Left renal cortex interstitium (tissue), 4 donors: ENCODE data around the gene CCHCR1. TPM values are rescaled to one million over a fixed set of nuclear protein-coding genes. Genes with fewer than 3 reads are reported as not detected.

Experiments
- DNase-seq, 4 donors: peaks; one replicate each; pipeline ENCODE4 v3.0.0-alpha.2; 2013; ENCODE audit warnings: low read depth in 4 of 4, low spot score in 2 of 4, missing footprints in 1 of 4
- polyA plus RNA-seq, 4 donors: library from polyadenylated mRNA; unstranded; fragments of 120-200 nt; gene quantifications; one replicate each; pipeline ENCODE4 v1.2.1, GENCODE V29; 2013; ENCODE audit not compliant: insufficient read length in 4 of 4

CCHCR1 gene
- polyA plus RNA-seq, 4 donors: 24.0 to 47.0 (median 34.0) TPM

DNA sequence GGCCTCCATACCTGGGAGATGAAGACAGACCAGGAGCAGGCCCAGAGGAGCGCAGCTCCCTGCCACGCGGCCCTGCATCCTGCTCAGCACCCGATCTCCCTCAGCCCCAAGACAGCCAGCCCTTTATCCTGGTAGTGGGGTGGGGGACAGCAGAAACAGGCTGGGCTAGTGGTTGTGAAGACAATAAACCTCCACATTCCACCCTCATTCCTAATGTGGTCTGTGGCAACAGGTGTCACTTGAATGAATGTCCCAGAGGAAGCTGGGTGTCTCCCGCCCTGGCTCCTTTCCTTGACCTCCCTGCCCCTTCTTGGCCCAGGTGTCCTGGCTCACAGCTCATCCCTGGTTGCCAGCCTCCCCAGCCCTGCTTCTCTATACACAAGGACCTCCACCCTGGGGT is 45.1 kb downstream of the CCHCR1 start, which contains the start of gene C6orf15:
TSS of gene C6orf15 (minus strand) at position 98 of the 400 bp plus-strand sequence. CDS start at position 78, 20 bp downstream.
- DNase-seq: no peak

DNA sequence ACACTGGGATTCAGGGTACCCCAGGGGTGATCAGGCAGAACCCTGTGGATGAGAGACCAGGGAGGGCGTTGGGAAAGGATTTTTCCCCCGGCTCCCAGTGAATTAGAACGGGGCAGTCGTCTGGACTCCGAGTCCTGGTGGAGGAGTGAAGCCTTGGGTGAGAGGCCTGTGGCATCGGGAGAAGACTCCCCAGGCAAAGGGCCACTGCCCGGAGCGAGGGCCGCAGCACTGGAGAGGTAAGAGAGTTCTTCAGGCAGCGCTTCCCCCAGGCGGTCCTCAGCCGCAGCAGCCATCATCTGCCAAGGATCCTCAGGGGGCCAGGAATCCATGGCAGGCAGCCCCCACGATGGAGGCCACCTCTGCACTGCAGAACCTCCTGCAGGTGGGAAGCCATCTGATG is 45.9 kb downstream of the CCHCR1 start:
- no peak for DNase-seq

DNA sequence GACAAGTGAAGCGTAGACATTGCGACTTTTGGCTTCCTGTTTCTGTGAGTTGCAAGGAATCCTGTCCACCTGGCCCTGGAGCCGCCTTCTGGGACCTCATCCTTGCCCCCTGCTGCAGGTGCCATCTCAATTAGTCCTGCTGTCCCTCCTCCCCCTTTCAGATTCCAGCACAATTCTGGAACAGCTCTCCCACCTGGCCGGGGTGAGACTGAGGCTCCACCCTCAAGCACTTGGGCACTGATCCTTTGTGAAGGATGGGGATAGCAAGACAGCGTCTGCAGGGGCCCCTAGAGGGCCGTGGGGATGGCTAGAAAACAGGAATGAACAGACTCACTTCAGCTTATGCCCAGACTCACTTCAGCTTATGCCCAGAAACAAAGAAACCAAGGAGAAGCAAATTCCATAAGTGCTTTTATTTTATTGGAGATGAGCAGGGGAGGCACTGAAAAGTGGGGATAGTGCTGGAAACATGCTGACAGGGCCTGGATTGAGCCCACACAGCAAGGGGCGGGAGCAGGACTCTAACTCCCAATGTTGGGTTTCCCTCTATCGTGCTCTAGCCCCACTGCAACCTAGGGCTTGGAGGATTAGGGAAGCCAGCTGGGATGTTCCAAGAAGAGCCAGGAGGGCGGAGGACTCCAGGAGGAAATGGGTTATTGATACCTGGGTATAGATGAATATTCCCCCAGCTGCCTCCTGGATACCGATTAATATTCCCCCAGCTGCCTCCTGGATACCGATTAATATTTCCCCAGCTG is 46.6 kb downstream of the CCHCR1 start:
- no peak for DNase-seq

DNA sequence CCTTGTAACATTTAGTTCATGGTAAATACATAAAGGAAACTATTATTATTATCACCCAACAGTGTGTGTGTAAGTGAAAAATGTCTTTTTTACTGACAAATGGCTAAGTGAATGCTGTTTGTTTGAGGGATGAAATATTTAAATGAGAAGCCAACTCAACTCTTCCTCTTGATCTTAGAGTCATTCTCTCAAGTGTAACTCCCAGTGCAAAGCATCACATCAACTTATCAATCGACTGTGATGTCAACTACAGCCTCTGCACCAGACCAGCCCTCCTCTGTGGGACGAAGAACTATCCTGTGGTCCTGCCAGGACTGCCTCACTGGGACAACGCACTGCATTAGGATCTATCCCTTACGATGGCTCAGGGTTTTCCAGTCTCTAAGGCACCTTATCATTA is 50.5 kb downstream of the CCHCR1 start:
- no peak for DNase-seq

DNA sequence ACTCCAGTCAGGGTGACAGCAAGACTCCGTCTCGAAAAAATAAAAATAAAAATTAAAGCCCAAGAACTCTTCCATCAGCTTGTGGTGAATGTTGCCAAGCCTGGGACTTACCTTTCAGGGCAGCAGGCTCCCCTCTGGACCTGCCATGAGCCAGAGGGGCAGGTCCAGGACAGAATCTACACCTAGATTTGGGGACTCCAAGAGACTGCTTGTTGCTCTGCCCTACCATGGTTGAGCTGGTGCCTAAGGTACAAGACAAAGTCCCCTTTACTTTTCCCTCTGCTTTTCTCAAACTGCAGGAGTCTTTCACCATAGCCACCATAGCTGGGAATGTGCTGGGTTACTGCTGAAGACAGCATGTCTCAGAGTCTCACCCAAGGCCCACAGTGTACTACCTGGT is 54.5 kb downstream of the CCHCR1 start:
- DNase-seq: no peak

DNA sequence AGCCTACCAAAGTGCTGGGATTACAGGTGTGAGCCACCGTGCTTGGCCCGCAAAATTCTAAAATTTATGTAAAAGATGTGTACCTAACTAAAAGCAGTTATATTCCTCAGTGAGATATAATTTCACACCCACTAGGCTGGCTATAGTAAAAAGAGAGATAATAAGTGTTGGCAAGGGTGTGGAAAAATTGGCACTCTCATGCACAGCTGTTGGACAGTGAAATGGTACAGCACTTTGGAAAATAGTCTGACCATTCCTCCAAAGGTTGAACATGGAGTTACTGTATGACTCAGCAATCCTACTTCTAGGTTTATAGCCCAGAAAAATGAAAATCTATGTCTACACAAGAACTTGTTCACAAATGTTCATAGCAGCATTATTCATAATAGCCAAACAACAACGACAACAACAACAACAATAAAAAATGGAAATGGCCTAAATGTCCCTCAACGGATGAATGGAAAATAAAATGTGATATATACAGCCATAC is 59.1 kb downstream of the CCHCR1 start:
- DNase-seq: no peak

DNA sequence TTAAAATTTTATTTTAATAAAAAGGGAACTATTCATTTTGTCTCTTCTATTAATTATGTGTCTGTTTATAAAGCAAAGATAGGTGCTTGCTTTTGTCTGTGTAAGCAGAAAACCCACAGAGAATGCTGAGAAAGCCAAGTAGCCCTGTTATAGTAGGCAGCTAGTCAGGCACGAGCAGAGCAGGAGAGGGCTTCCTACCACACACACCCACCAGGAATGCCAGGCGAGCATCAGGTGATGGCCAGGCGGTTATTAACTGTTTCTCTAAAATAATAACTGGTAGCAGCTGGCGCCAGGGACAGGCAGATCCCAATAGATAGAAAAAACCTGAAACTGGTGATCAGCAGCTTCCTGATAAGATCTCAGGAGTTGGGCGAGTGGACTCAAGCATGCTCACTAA is 60.9 kb downstream of the CCHCR1 start:
- no peak for DNase-seq

DNA sequence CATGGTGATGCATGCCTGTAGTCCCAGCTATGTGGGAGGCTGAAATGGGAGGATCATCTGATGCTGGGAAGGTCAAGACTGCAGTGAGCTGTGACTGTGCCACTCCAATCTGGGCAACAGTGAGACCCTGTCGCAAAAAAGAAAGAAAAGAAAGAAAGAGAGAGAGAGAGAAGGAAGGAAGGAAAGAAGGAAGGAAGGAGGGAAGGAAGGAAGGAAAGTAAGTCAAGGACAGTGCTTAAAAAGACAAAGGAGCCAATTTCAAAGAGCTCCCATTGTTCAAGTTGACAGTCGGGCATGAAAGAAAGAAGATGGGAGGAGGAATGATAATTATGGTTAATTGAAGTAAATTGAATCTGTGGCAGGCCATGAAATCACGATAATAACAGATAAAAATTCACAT is 61.4 kb downstream of the CCHCR1 start:
- no peak for DNase-seq

DNA sequence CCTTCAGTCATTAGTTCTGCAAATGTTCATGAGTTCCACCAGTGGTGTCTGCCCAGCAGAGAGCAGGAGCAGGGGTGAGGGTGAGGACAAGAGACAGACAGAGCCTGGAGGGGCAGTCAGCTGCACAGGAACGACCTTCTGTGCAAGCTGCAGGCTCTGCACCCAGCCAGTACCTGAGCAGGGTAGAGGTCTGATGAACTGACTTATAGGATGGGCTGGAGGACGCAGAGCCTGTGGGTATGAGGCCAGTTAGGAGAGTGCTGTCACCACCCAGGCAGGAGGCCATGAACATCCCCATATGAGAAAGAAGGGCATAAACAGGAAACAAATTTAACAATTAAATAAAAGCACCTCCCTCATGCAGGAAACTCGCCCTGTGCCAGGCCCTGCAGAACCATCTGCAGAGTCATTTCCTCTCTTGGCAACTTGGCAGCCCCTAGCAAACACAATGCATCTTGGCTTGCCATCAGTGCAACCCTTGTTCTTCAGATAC is 63.2 kb downstream of the CCHCR1 start:
- no peak for DNase-seq

DNA sequence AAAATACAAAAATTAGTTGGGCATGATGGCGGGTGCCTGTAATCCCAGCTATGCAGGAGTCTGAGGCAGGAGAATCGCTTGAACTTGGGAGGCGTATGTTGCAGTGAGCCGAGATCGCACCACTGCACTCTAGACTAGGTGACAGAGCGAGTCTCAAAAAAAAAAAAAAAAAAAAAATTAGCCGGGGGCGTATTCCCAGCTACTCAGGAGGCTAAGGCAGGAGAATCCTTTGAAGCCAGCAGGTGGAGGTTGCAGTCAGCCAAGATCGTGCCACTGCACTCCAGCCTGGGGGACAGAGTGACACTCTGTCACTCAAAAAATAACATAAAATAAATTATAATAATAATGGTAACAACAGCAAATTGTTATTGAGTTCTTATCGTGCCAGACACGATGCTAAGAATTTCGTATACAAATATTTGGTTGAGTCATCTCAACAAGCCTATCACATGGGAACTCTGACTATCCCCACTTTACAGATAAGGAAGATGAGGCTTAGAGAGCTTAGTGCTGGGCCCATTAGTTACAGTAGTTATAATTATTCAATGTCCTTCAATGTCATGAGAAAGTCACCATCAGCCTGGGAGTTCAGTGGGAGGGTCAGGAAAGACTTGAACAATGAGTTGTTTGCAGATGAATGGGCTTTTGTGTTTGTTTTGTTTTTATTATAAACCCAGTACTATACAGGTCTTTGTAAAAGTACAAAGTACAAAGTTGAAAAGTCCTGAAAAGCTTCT is 64.7 kb downstream of the CCHCR1 start:
- DNase-seq: no peak

Other genes starting within 250 kb of the CCHCR1 start
- gene GTF2H4, start 249.6 kb downstream of the CCHCR1 start, polyA plus RNA-seq: 10 to 100 TPM; 35.3 to 60.7 (median 45.6) TPM
- 10 to 100 TPM; 28.6 to 54.8 (median 40.8) TPM for gene VARS2, start 243.6 kb downstream of the CCHCR1 start, polyA plus RNA-seq
- 1 to 10 TPM in 3 of 4 donors, under 1 TPM in 1; 0.95 to 1.3 (median 1.1) TPM for gene SFTA2, start 225.6 kb downstream of the CCHCR1 start, polyA plus RNA-seq
- gene MUCL3, start 216.8 kb downstream of the CCHCR1 start, polyA plus RNA-seq: under 1 TPM in 3 of 4 donors, not detected in 1; 0.07 to 0.13 (median 0.13) TPM
- under 1 TPM in 1 of 4 donors, not detected in 3; 0.03 TPM for gene MUC21, start 174.1 kb downstream of the CCHCR1 start, polyA plus RNA-seq
- gene MUC22, start 147.3 kb downstream of the CCHCR1 start, polyA plus RNA-seq: not detected
- not detected for gene C6orf15, start 45.2 kb downstream of the CCHCR1 start, polyA plus RNA-seq
- gene PSORS1C1, start 43.0 kb downstream of the CCHCR1 start, polyA plus RNA-seq: under 1 TPM in 3 of 4 donors, not detected in 1; 0.05 to 0.34 (median 0.21) TPM
- not detected for gene CDSN, start 37.4 kb downstream of the CCHCR1 start, polyA plus RNA-seq
- gene PSORS1C2, start 18.7 kb downstream of the CCHCR1 start, polyA plus RNA-seq: under 1 TPM in 1 of 4 donors, not detected in 3; 0.22 TPM
- 10 to 100 TPM; 17.1 to 20.8 (median 18.8) TPM for gene TCF19, start 787 bp upstream of the CCHCR1 start, polyA plus RNA-seq
- gene POU5F1, start 12.9 kb upstream of the CCHCR1 start, polyA plus RNA-seq: 10 to 100 TPM in 1 of 4 donors, 1 to 10 TPM in 3; 1.8 to 10.1 (median 5.2) TPM
- gene HLA-C, start 114.3 kb upstream of the CCHCR1 start, polyA plus RNA-seq: 100 to 1,000 TPM in 2 of 4 donors, 10 to 100 TPM in 2; 63.5 to 225 (median 116) TPM
- 100 to 1,000 TPM; 118 to 163 (median 137) TPM for gene HLA-B, start 199.4 kb upstream of the CCHCR1 start, polyA plus RNA-seq
- gene MICA, start 245.8 kb upstream of the CCHCR1 start, polyA plus RNA-seq: 10 to 100 TPM in 1 of 4 donors, 1 to 10 TPM in 3; 3.6 to 10.9 (median 8.0) TPM